Measurements from ENCODE around the gene SMARCAD1. TPM values are rescaled to one million over a fixed set of nuclear protein-coding genes. Genes with fewer than 3 reads are reported as not detected.
"Not testable (repeated sequence)": the region's sequence is repeated elsewhere in the genome, so short reads cannot be mapped to it uniquely, and the experiment has no call there.

Gene SMARCAD1
- total and polyA plus RNA-seq, 4 experiments from 2014 or later: 13.4 to 30.7 (median 21.4) TPM

DNA sequence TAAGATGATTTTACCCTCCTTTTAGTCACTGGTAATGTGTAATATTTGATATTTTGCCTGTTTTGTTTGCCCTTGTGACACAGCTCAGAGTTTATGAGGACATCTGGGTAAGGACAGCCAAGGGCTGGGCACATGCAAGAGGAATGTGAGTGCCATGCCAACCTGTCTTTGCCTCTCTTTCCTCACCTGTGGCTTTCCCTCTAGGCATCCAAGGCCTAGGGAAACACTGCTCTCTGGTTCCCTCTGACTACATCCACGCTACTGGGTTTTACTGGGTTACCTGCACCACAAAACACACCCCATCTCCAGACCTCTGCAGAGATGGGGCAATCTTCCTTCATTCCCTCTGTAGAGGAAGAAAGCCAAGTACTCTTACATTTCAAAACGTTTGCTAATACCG is 127.3 kb downstream of the SMARCAD1 start:
- Histone ChIP-seq H3K9me3 (ENCODE audit: control insufficient read depth in 1 of 2, low read length in 2 of 2) (no peaks in the 10 kb centered on the region), H3K27me3 (ENCODE audit: insufficient read depth, low read length) (no peaks in the 10 kb centered on the region), H3K27ac (ENCODE audit: low read depth, low read length) (no peak overlapping the region), H3K4me1 (ENCODE audit: insufficient read depth, low read length) (peaks cover 10% of the 10 kb centered on the region), H3K36me3 (ENCODE audit: insufficient read depth, low read length) (no peaks in the 10 kb centered on the region), H3K4me3 (ENCODE audit: low read length in 2 of 2) (no peak overlapping the region)
- ChIA-PET POLR2A (ENCODE audit: partially characterized antibody) (no interaction called here), CTCF (ENCODE audit: partially characterized antibody) (no interaction called here)
- intact Hi-C loops (cut with micrococcal nuclease): no loop called here
- Mint-ChIP-seq H3K27me3 (peaks cover 0 to under 1% of the 10 kb centered on the region in 2 donors), H3K9me3 (peaks cover 0 to 2% (median 0%) of the 10 kb centered on the region in 8 donors), H3K27ac (peak overlapping the region in 2 of 7 donors; percentile 18 to 37), H3K4me1 (peaks cover 5 to 16% (median 12%) of the 10 kb centered on the region in 4 donors), H3K36me3 (peaks cover 0 to 2% of the 10 kb centered on the region in 2 donors), H3K4me3 (no peak overlapping the region)
- DNase-seq: no peak

DNA sequence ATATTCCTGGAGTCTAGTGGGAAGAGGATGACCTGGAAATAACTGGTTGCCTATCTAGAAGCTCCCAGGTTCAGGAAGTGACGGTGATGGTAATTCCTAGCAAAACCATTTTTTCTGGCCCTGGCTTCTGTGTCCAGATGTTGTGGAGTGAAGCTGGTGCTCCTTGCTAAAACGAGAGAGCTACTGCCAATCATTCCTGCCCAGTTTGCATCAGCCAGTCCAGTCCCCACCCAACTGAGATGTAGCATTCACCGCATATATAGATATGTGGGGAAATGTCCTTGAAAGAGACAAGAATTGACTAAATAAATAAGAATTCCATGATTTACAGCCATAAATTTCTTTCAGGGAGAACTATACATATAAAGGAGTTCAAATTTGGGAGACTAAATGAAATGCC is 128.6 kb downstream of the SMARCAD1 start:
- Histone ChIP-seq H3K27ac (ENCODE audit: low read depth, low read length) (no peak overlapping the region), H3K9me3 (ENCODE audit: control insufficient read depth in 1 of 2, low read length in 2 of 2) (no peaks in the 10 kb centered on the region), H3K27me3 (ENCODE audit: insufficient read depth, low read length) (no peaks in the 10 kb centered on the region), H3K4me1 (ENCODE audit: insufficient read depth, low read length) (peaks cover 10% of the 10 kb centered on the region), H3K4me3 (ENCODE audit: low read length in 2 of 2) (no peak overlapping the region), H3K36me3 (ENCODE audit: insufficient read depth, low read length) (no peaks in the 10 kb centered on the region)
- Mint-ChIP-seq H3K4me3 (peak overlapping the region in 6 of 8 donors; percentile 8 to 65 (median 34)), H3K9me3 (peaks cover 0 to 2% (median 0%) of the 10 kb centered on the region in 8 donors), H3K36me3 (peaks cover 0 to 2% of the 10 kb centered on the region in 2 donors), H3K4me1 (peaks cover 5 to 16% (median 12%) of the 10 kb centered on the region in 4 donors), H3K27ac (no peak overlapping the region), H3K27me3 (no peaks in the 10 kb centered on the region)
- intact Hi-C loops (cut with micrococcal nuclease): no loop called here
- DNase-seq: no peak
- CTCF ChIA-PET (ENCODE audit: partially characterized antibody): interaction anchor here (0.6 to 0.7 kb wide), 2 partner anchors 59 to 96 kb away, joined by 3 to 4 read pairs; no protein-coding TSS in a partner anchor
- POLR2A ChIA-PET (ENCODE audit: partially characterized antibody): no interaction called here

DNA sequence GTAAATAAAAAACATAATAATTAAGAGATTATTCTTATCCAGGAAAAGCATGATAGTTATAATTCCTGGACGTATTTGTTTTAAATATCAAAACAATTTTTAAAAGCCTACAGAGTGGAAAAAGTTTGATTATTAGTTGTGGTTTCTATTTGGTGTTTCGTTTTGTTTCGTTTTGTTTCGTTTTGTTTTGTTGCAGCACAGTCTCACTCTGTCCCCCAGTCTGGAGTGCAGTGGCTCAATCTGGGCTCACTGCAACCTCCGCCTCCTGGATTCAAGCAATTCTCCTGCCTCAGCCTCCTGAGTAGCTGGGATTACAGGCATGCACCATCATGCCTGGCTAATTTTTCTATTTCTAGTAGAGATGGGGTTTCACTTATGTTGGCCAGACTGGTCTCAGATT is 129.1 kb downstream of the SMARCAD1 start:
- peak overlapping the region in 6 of 8 donors; percentile 20 to 78 (median 54) for H3K4me3 Mint-ChIP-seq

DNA sequence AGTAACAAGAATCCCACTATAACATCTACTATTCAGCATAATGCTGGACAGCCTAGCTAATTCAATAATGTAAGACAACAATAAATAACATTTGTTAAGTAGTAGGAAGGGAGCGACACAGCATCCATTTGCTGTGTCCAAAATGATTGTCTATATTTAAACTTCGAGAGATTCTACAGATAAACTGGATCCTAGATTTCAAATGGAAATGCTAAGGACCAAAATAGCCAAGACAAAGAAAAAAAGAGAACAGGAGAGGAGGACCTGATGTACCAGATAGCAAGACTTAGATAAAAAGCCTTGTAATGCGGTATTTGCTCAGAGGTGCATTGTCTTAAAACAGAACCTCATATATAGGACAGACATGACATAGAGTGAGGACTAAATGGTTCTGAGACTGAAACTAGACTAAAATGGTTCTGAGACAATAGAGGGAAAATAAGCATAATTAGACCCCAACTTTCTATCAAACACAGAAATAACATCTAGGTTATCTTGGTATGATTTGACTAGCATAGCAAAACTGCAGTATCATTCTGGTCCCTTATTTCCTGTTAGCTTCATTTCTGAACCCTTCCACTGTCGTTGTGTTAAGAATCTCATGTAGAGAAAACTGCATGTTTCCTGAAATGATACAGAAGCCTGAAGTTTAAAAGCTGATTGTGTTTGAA is 131.2 kb downstream of the SMARCAD1 start:
- H3K4me3 ChIP-seq (ENCODE audit: low read length in 2 of 2): peak overlapping the region in 1 of 2 donors; percentile 12
- H3K4me1 ChIP-seq (ENCODE audit: insufficient read depth, low read length): peaks cover 10% of the 10 kb centered on the region
- ChIA-PET CTCF (ENCODE audit: partially characterized antibody) (interaction anchor here (1.0 kb wide), 1 partner anchor 68 kb away, joined by 3 read pairs; no protein-coding TSS in a partner anchor), POLR2A (ENCODE audit: partially characterized antibody) (interaction anchor here (0.7 to 1.5 kb wide), 2 partner anchors 22 to 131 kb away, joined by 3 read pairs; partner anchors contain the start of gene SMARCAD1)
- H3K27ac ChIP-seq (ENCODE audit: low read depth, low read length): peak overlapping the region; percentile 0
- H3K27ac Mint-ChIP-seq: peak overlapping the region; percentile 38 to 92 (median 76)
- H3K9me3 ChIP-seq (ENCODE audit: control insufficient read depth in 1 of 2, low read length in 2 of 2): no peaks in the 10 kb centered on the region
- intact Hi-C loops (cut with micrococcal nuclease): no loop called here
- H3K27me3 Mint-ChIP-seq: no peaks in the 10 kb centered on the region
- no peaks in the 10 kb centered on the region for H3K27me3 ChIP-seq (ENCODE audit: insufficient read depth, low read length)
- peak overlapping the region; percentile 89 to 95 (median 90) for H3K4me3 Mint-ChIP-seq
- peaks cover 0 to 2% of the 10 kb centered on the region in 2 donors for H3K36me3 Mint-ChIP-seq
- peak in 2 of 5 donors; percentile 0 to 11 for DNase-seq
- peaks cover 8 to 19% (median 13%) of the 10 kb centered on the region in 4 donors for H3K4me1 Mint-ChIP-seq
- H3K9me3 Mint-ChIP-seq: peaks cover 0 to 2% (median 0%) of the 10 kb centered on the region in 8 donors
- no peaks in the 10 kb centered on the region for H3K36me3 ChIP-seq (ENCODE audit: insufficient read depth, low read length)

More for the DNA sequence above, 129.1 kb downstream of the SMARCAD1 start:
- H3K9me3 ChIP-seq (ENCODE audit: control insufficient read depth in 1 of 2, low read length in 2 of 2); intact Hi-C loops (cut with micrococcal nuclease); H3K27me3 ChIP-seq (ENCODE audit: insufficient read depth, low read length); H3K36me3 Mint-ChIP-seq; POLR2A ChIA-PET (ENCODE audit: partially characterized antibody); H3K27ac ChIP-seq (ENCODE audit: low read depth, low read length); H3K36me3 ChIP-seq (ENCODE audit: insufficient read depth, low read length); H3K4me3 ChIP-seq (ENCODE audit: low read length in 2 of 2); H3K27me3 Mint-ChIP-seq; DNase-seq; H3K9me3 Mint-ChIP-seq: not testable (repeated sequence)
- CTCF ChIA-PET (ENCODE audit: partially characterized antibody): interaction anchor here (0.6 to 0.7 kb wide), 2 partner anchors 58 to 667 kb away, joined by 3 read pairs; no protein-coding TSS in a partner anchor
- H3K4me1 ChIP-seq (ENCODE audit: insufficient read depth, low read length): peaks cover 10% of the 10 kb centered on the region
- peaks cover 5 to 16% (median 12%) of the 10 kb centered on the region in 4 donors for H3K4me1 Mint-ChIP-seq
- peak overlapping the region in 1 of 7 donors; percentile 30 for H3K27ac Mint-ChIP-seq

DNA sequence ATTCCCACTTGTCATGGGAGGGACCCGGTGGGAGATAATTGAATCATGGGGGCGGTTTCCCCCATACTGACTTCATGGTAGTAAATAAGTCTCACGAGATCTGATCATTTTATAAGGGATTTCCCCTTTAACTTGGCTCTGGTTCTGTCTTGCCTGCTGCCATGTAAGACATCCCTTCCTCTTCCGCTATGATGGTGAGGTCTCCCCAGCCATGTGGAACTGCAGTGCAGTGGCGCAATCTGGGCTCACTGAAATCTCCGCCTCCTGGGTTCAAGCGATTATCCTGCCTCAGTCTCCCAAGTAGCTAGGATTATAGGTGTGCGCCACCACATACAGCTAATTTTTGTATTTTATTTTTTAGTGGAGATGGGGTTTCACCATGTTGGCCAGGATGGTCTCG is 132.1 kb downstream of the SMARCAD1 start:
- intact Hi-C loops (cut with micrococcal nuclease): no loop called here
- no peaks in the 10 kb centered on the region for H3K27me3 ChIP-seq (ENCODE audit: insufficient read depth, low read length)
- peaks cover 0 to 2% (median 0%) of the 10 kb centered on the region in 8 donors for H3K9me3 Mint-ChIP-seq

More for the DNA sequence above, 132.1 kb downstream of the SMARCAD1 start:
- Mint-ChIP-seq H3K27me3 (no peaks in the 10 kb centered on the region), H3K4me3 (peak overlapping the region; percentile 89 to 95 (median 90)), H3K27ac (peak overlapping the region; percentile 70 to 94 (median 91)), H3K36me3 (peaks cover 0 to 2% of the 10 kb centered on the region in 2 donors), H3K4me1 (peaks cover 8 to 19% (median 13%) of the 10 kb centered on the region in 4 donors)
- DNase-seq: peak; percentile 20 to 45 (median 32)
- CTCF ChIA-PET (ENCODE audit: partially characterized antibody): no interaction called here
- Histone ChIP-seq H3K27ac (ENCODE audit: low read depth, low read length) (no peak overlapping the region), H3K4me1 (ENCODE audit: insufficient read depth, low read length) (peaks cover 10% of the 10 kb centered on the region), H3K36me3 (ENCODE audit: insufficient read depth, low read length) (no peaks in the 10 kb centered on the region), H3K4me3 (ENCODE audit: low read length in 2 of 2) (peak overlapping the region in 1 of 2 donors; percentile 3), H3K9me3 (ENCODE audit: control insufficient read depth in 1 of 2, low read length in 2 of 2) (no peaks in the 10 kb centered on the region)
- POLR2A ChIA-PET (ENCODE audit: partially characterized antibody): interaction anchor here (0.7 kb wide), 1 partner anchor 23 kb away, joined by 3 read pairs; no protein-coding TSS in a partner anchor

Other genes with a start within 250 kb of the SMARCAD1 start
- gene HPGDS, start 135.0 kb downstream of the SMARCAD1 start, total RNA-seq: under 1 TPM; 0.33 to 0.41 TPM
- gene HPGDS, start 135.0 kb downstream of the SMARCAD1 start, polyA plus RNA-seq: not detected
- gene PDLIM5, start 244.1 kb downstream of the SMARCAD1 start, total RNA-seq: 10 to 100 TPM; 37.4 to 38.9 TPM
- gene PDLIM5, start 244.1 kb downstream of the SMARCAD1 start, polyA plus RNA-seq: 10 to 100 TPM; 50.3 to 57.5 TPM

Measured in CD4-positive, alpha-beta memory T cell (primary cell).